ENCODE results near the gene LMOD2. TPM values are rescaled to one million over a fixed set of nuclear protein-coding genes. Genes with fewer than 3 reads are reported as not detected.

The LMOD2 gene
- total and polyA plus RNA-seq, 9 donors, result 58.8 to 277 (median 129) TPM

DNA sequence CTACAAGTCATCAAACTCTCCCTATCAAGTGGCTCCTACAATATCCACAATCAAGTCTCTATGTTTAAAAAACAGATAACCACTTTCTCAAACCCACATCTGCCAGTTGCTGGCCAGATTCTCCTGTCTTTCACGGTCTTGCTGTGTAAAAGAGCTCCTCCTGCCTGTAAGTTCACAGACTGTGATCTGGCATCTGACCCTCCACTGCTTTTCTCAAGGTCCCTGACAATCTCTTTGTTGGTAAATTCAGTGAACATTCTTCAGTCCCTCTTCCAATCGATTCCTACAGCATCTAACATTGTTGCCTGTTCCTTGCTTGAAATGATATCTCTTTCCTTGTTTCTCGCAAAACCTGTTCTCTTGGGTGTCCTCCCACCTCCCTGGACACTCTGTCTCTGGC, 18.5 kb upstream of the LMOD2 start:
- Histone ChIP-seq H3K9me3 (replicated peaks; ENCODE audit: control insufficient read depth, low read depth, low read length) (no peaks in the 10 kb centered on the region), H3K27me3 (ENCODE audit: control insufficient read depth, insufficient read depth, low read length) (no peaks in the 10 kb centered on the region), H3K27ac (ENCODE audit: low read length) (no peak overlapping the region), H3K4me1 (ENCODE audit: control insufficient read depth, insufficient read depth, low read length) (no peaks in the 10 kb centered on the region), H3K36me3 (ENCODE audit: control insufficient read depth, insufficient read depth, low read length) (no peaks in the 10 kb centered on the region), H3K4me3 (ENCODE audit: low read length) (no peak overlapping the region)
- 36% methylated on average over 3 of the region's 3 CpGs for WGBS (ENCODE audit: insufficient coverage)
- DNase-seq, result no peak

DNA sequence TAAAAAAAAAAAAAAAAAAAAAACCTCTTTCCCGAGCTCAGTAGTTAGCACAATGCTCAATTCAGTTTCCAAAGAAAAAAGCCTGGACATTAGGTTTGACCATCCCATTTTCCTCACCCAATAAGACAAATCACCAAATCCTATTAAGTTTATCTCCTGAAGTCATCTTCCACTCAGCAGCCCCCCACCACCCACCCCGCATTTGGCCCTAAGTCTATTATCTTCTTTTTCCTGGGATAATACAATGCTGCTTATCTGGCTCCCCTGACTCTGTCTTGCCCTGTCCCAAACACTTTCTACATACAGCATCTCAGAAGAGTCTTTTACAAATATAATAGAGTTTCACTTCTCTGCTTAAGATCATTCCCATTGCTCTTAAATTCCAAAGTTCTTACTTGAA, 17.8 kb upstream of the LMOD2 start:
- DNase-seq, result no peak
- 100% methylated on average over 1 of the region's 2 CpGs for WGBS (ENCODE audit: insufficient coverage)
- no peaks in the 10 kb centered on the region for H3K27me3 ChIP-seq (ENCODE audit: control insufficient read depth, insufficient read depth, low read length)
- H3K4me3 ChIP-seq (ENCODE audit: low read length), result no peak overlapping the region
- no peak overlapping the region for H3K27ac ChIP-seq (ENCODE audit: low read length)
- H3K4me1 ChIP-seq (ENCODE audit: control insufficient read depth, insufficient read depth, low read length), result no peaks in the 10 kb centered on the region
- no peaks in the 10 kb centered on the region for H3K36me3 ChIP-seq (ENCODE audit: control insufficient read depth, insufficient read depth, low read length)
- no peaks in the 10 kb centered on the region for H3K9me3 ChIP-seq (replicated peaks; ENCODE audit: control insufficient read depth, low read depth, low read length)

DNA sequence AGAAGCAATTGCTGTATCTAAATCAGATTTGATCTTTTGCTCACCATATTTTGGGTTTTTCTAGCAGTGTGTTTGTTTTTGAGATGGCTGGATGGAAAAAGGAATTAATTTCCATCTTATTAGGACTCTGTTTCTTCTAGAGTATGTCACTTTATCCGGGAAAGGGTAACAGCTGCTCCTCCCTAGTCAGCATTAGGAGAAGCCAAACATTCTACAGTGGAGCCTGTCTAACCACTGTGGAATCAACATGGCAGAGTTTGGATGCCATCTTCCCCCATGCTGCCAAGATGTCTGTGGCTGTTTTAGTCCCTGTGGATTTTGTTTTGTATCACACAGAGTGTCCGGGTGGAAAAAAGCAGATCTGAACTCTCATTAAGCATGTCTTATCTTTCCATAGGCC, 16.0 kb upstream of the LMOD2 start:
- Histone ChIP-seq H3K4me3 (ENCODE audit: low read length) (no peak overlapping the region), H3K27ac (ENCODE audit: low read length) (no peak overlapping the region), H3K9me3 (replicated peaks; ENCODE audit: control insufficient read depth, low read depth, low read length) (no peaks in the 10 kb centered on the region), H3K36me3 (ENCODE audit: control insufficient read depth, insufficient read depth, low read length) (no peaks in the 10 kb centered on the region), H3K4me1 (ENCODE audit: control insufficient read depth, insufficient read depth, low read length) (peaks cover 11% of the 10 kb centered on the region), H3K27me3 (ENCODE audit: control insufficient read depth, insufficient read depth, low read length) (no peaks in the 10 kb centered on the region)
- WGBS (ENCODE audit: insufficient coverage), result no CpG with 5 or more reads among the region's 2 CpGs
- peak; percentile 19 for DNase-seq

DNA sequence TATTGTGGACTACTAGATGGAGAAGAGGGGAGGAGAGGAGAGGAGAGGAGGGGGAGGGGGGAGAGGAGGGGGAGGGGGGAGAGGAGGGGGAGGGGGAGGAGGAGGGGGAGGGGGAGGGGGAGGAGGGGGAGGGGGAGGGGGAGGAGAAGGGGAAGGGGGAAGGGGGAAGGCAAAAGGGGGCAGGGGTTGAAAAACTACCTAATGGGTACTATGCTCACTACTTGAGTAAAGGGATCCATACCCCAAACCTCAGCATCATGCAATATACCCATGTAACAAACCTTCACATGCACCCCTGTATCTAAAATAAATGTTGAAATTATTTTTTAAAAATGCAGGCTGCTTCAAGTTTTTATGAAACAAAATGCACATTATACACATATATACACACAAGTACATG, 15.1 kb upstream of the LMOD2 start:
- Histone ChIP-seq H3K36me3 (ENCODE audit: control insufficient read depth, insufficient read depth, low read length) (no peaks in the 10 kb centered on the region), H3K4me1 (ENCODE audit: control insufficient read depth, insufficient read depth, low read length) (peaks cover 13% of the 10 kb centered on the region), H3K27me3 (ENCODE audit: control insufficient read depth, insufficient read depth, low read length) (no peaks in the 10 kb centered on the region), H3K9me3 (replicated peaks; ENCODE audit: control insufficient read depth, low read depth, low read length) (no peaks in the 10 kb centered on the region), H3K27ac (ENCODE audit: low read length) (no peak overlapping the region), H3K4me3 (ENCODE audit: low read length) (no peak overlapping the region)
- no peak for DNase-seq

DNA sequence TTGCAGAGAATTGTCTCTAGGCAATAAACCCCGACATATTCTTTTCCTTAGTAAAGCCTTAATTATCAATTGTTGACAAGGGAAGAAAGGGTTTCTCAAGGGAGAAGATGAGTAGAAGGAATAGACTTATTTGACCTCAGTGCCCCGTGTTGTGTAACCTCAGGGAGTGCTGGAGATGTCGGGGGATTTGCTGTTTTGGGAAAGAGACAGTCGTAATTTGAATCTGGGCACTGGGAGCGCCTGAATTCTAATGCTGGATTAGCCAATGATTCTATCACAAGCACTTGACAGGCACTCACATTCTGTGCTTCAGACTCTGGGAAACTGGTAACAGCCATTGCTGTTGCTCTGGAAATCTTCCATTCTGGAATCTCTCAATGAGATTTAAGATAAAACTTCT, 13.8 kb upstream of the LMOD2 start:
- no peak for DNase-seq
- WGBS (ENCODE audit: insufficient coverage), result 90% methylated on average over 2 of the region's 5 CpGs
- no peaks in the 10 kb centered on the region for H3K36me3 ChIP-seq (ENCODE audit: control insufficient read depth, insufficient read depth, low read length)
- peaks cover 16% of the 10 kb centered on the region for H3K4me1 ChIP-seq (ENCODE audit: control insufficient read depth, insufficient read depth, low read length)
- H3K4me3 ChIP-seq (ENCODE audit: low read length), result no peak overlapping the region
- no peak overlapping the region for H3K27ac ChIP-seq (ENCODE audit: low read length)
- no peaks in the 10 kb centered on the region for H3K9me3 ChIP-seq (replicated peaks; ENCODE audit: control insufficient read depth, low read depth, low read length)
- H3K27me3 ChIP-seq (ENCODE audit: control insufficient read depth, insufficient read depth, low read length), result no peaks in the 10 kb centered on the region

DNA sequence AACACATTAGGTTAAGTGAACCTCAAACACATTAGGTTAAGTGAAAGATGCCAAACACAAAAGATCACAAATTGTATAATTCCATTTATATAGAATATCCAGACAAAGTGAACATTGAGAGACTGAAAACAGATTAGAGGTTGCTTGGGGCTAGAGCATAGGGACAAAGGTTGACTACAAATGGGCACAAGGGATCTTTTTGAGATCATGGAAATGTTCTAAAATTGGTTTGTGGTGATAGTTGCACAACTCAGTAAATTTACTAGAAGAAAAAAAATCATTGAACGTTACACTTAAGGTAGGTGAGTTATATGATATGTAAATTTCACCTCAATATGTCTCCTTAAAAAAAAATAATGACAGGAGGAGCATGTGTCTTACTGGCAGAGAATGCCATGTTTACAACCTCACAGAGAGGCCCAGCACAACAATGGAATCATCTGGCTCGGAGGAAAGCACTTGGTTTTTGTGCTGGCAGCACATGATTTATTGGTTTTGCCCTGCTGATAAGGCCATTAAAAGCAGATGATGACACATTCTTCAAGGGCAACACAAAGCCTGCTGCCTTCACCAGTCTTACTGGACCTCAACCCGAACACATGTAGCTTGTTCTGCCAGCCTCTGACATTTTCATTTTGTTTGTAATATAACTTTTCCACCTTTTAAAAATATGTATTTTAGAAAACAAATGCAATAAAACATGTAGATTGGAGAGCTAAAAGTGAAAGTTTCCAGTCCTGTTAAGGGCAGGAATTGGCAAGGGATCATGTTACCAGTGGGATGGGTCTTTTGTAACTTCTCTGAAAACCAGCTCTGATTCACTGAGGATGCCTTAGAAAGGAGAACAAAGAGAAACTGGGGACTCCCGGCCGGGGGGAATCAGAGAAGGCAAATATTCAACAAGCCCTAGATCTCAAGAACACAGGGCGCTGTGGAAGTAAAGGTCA, 11.9 kb upstream of the LMOD2 start:
- peak; percentile 29 for DNase-seq
- peaks cover 16% of the 10 kb centered on the region for H3K4me1 ChIP-seq (ENCODE audit: control insufficient read depth, insufficient read depth, low read length)
- peak overlapping the region; percentile 65 for H3K27ac ChIP-seq (ENCODE audit: low read length)
- no peaks in the 10 kb centered on the region for H3K27me3 ChIP-seq (ENCODE audit: control insufficient read depth, insufficient read depth, low read length)
- WGBS (ENCODE audit: insufficient coverage), result 0% methylated on average over 1 of the region's 6 CpGs
- no peak overlapping the region for H3K4me3 ChIP-seq (ENCODE audit: low read length)
- no peaks in the 10 kb centered on the region for H3K36me3 ChIP-seq (ENCODE audit: control insufficient read depth, insufficient read depth, low read length)
- no peaks in the 10 kb centered on the region for H3K9me3 ChIP-seq (replicated peaks; ENCODE audit: control insufficient read depth, low read depth, low read length)

DNA sequence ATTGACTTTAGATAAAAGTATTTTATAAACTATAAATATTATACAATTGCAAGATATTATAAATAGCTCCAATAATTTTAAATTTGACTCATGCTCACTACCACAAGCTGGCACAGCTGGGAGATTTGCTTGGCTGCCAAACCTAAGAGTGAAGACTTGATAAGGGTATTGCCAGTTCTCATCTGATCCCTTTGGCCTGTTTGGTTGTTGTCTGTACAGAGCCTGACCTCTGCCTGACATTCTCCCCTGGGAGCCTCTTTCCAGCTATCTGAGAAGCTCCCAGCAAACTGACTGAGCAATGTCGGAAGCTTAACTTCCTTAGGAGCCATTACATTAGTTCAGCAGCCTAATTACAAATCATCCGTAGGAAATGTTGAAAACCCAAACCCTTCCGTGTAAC, 10.2 kb upstream of the LMOD2 start:
- no peaks in the 10 kb centered on the region for H3K27me3 ChIP-seq (ENCODE audit: control insufficient read depth, insufficient read depth, low read length)
- peaks cover 16% of the 10 kb centered on the region for H3K4me1 ChIP-seq (ENCODE audit: control insufficient read depth, insufficient read depth, low read length)
- peak overlapping the region; percentile 62 for H3K27ac ChIP-seq (ENCODE audit: low read length)
- no peaks in the 10 kb centered on the region for H3K36me3 ChIP-seq (ENCODE audit: control insufficient read depth, insufficient read depth, low read length)
- no peak overlapping the region for H3K4me3 ChIP-seq (ENCODE audit: low read length)
- peak; percentile 54 for DNase-seq
- no peaks in the 10 kb centered on the region for H3K9me3 ChIP-seq (replicated peaks; ENCODE audit: control insufficient read depth, low read depth, low read length)
- no CpG with 5 or more reads among the region's 3 CpGs for WGBS (ENCODE audit: insufficient coverage)

DNA sequence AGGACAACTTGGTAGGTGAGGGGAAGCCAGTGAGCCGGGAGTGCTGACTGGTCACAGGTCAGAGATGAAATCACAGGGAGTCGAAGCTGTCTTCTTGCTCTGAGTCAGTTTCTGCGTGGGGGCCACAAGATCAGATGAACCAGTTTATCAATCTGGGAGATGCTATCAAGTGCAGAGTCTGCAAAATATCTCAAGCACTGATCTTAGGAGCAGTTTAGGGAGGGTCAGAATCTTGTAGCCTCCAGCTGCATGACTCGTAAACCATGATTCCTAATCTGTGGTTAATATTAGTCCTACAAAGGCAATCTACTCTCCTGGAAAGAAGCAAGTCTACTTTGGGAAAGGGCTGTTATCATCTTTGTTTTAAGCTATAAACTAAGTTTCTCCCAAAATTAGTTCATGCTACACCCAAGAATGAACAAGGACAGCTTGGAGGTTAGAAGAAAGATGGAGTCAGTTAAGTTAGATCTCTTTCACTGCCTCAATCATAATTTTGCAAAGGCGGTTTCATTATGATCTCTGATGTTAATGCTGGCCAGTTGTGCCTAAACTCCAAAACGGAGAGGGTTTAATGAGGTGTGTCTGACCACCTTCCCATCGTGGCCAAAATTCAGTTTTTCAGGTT, 8.4 kb upstream of the LMOD2 start:
- H3K9me3 ChIP-seq (replicated peaks; ENCODE audit: control insufficient read depth, low read depth, low read length), result no peaks in the 10 kb centered on the region
- no peaks in the 10 kb centered on the region for H3K27me3 ChIP-seq (ENCODE audit: control insufficient read depth, insufficient read depth, low read length)
- no peak overlapping the region for H3K27ac ChIP-seq (ENCODE audit: low read length)
- WGBS (ENCODE audit: insufficient coverage), result 84% methylated on average over 3 of the region's 7 CpGs
- no peak overlapping the region for H3K4me3 ChIP-seq (ENCODE audit: low read length)
- no peaks in the 10 kb centered on the region for H3K36me3 ChIP-seq (ENCODE audit: control insufficient read depth, insufficient read depth, low read length)
- peaks cover 16% of the 10 kb centered on the region for H3K4me1 ChIP-seq (ENCODE audit: control insufficient read depth, insufficient read depth, low read length)
- DNase-seq, result no peak

DNA sequence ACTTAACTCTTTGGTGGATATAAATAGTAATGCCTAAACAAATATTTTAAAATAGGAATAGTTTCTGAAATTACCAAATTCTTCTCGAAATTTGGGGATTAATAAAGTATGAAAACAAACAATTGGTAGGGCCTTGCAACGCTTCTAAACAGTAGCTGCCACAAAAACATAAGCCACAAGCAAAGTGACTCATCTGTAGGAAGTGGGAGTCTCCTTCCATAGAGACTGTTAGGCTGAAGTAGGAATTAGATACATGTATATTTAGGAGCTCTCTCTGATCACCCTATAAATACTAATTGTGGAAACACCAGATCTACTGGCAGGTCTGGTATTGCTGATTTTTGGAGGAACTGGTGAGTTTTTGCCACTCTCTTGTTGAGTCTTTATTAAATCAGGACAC, 5.7 kb upstream of the LMOD2 start:
- no peak for DNase-seq
- H3K4me3 ChIP-seq (ENCODE audit: low read length), result no peak overlapping the region
- H3K9me3 ChIP-seq (replicated peaks; ENCODE audit: control insufficient read depth, low read depth, low read length), result no peaks in the 10 kb centered on the region
- H3K27ac ChIP-seq (ENCODE audit: low read length), result no peak overlapping the region
- WGBS (ENCODE audit: insufficient coverage), result no CpG with 5 or more reads among the region's 2 CpGs
- no peaks in the 10 kb centered on the region for H3K27me3 ChIP-seq (ENCODE audit: control insufficient read depth, insufficient read depth, low read length)
- H3K36me3 ChIP-seq (ENCODE audit: control insufficient read depth, insufficient read depth, low read length), result no peaks in the 10 kb centered on the region
- peaks cover 6% of the 10 kb centered on the region for H3K4me1 ChIP-seq (ENCODE audit: control insufficient read depth, insufficient read depth, low read length)

DNA sequence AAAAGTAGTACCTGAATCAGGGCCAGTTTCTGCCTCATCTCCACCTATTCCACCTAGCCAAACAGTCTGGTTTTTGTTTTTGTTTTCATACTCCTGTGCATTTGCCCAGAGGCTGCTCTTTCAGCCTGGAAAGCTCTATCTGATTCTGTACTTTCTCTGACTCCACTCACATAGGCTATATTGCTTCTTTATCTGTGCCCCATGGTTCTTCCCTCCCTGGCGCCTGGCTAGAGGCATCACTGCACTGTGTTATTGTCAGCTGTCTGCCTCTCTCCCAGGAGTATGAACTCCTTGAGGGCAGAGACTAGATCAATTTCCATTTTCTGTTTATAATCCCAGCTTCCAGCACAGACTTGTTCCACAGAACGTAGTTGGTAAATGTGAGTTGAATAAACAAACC, 5.1 kb upstream of the LMOD2 start:
- Histone ChIP-seq H3K27ac (ENCODE audit: low read length) (no peak overlapping the region), H3K27me3 (ENCODE audit: control insufficient read depth, insufficient read depth, low read length) (no peaks in the 10 kb centered on the region), H3K4me3 (ENCODE audit: low read length) (no peak overlapping the region), H3K4me1 (ENCODE audit: control insufficient read depth, insufficient read depth, low read length) (peaks cover 3% of the 10 kb centered on the region), H3K9me3 (replicated peaks; ENCODE audit: control insufficient read depth, low read depth, low read length) (no peaks in the 10 kb centered on the region), H3K36me3 (ENCODE audit: control insufficient read depth, insufficient read depth, low read length) (no peaks in the 10 kb centered on the region)
- DNase-seq, result no peak
- 83% methylated on average over 1 of the region's 2 CpGs for WGBS (ENCODE audit: insufficient coverage)
